Measurements from ENCODE around the gene CLDN4. TPM values are rescaled to one million over a fixed set of nuclear protein-coding genes. Genes with fewer than 3 reads are reported as not detected.

CLDN4 gene
- total RNA-seq, 1 donor from 2014 or later: not detected

- Mint-ChIP-seq H3K4me3 (ENCODE audit: low read depth) (no peak overlapping the region), H3K27ac (no peak overlapping the region), H3K4me1 (ENCODE audit: low read depth) (no peaks in the 10 kb centered on the region), H3K9me3 (no peaks in the 10 kb centered on the region), H3K36me3 (ENCODE audit: low read depth) (no peaks in the 10 kb centered on the region), H3K27me3 (ENCODE audit: low read depth) (no peaks in the 10 kb centered on the region)
- intact Hi-C loops (cut with micrococcal nuclease): no loop called here
- no peak for DNase-seq (ENCODE audit: low spot score)
Observed at GRCh38 chr7:73872056-73872908, 41.5 kb downstream of the CLDN4 start.

GRCh38 chr7:73876361-73876760 lies 45.6 kb downstream of the CLDN4 start:
- Mint-ChIP-seq H3K36me3 (ENCODE audit: low read depth) (no peaks in the 10 kb centered on the region), H3K27ac (no peak overlapping the region), H3K9me3 (no peaks in the 10 kb centered on the region), H3K4me3 (ENCODE audit: low read depth) (no peak overlapping the region), H3K27me3 (ENCODE audit: low read depth) (no peaks in the 10 kb centered on the region), H3K4me1 (ENCODE audit: low read depth) (no peaks in the 10 kb centered on the region)
- intact Hi-C loops (cut with micrococcal nuclease): no loop called here
- DNase-seq (ENCODE audit: low spot score): no peak

DNA sequence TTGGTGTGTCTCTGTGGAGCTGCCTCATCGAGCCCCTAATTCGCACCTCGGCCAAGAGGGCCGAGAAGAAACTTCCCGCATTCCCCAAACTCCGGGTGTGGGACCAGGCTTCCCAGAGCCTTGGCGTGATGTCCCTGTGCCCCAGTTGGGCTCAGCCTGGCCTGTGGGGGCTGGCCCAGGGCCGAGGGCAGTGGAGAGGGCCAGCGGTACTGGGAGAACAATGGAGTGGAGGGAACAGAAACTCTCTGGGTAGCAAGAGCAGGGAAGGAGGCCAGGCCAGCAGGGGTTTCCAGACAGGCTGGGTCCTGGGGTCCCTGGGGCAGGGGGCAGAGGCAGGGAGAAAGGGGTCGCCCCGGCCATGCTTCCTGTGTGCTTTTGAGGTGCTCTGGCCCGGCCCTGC lies 46.2 kb downstream of the CLDN4 start:
- no peak overlapping the region for H3K4me3 Mint-ChIP-seq (ENCODE audit: low read depth)

DNA sequence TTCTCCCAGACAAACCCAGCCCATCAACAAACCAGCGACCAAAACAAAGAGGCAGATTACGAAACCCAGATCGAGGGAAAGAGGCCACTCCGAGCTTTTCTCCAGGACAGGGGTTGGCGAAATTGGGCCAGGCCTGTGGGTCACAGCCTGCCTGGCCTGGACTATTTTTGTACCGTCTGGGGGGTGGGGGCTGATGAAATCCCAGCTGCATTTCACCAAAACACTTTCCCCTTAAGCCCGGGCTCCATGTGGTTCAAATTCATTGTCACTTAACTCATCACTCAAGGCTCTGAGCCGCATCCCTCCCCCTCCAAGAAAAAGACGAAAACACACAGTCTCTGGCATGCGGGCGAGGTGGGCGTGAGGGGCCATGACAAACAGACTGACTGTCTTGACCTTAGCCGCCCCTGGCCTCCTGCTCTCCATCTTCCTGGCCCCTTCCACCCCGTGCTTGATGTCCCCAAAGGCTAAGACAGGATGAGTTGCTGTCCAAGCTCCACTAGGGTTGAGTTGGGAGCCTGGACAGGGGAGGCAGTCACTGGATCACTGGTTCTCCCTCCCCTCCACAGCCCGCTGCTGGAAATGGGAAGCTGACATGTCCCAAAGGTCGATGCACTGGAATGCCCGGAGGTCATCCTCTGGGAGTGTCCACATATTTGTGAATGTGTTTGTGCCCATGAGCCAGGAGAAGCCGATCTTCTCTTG lies 49.3 kb downstream of the CLDN4 start:
- Mint-ChIP-seq H3K27me3 (ENCODE audit: low read depth) (no peaks in the 10 kb centered on the region), H3K4me3 (ENCODE audit: low read depth) (no peak overlapping the region), H3K4me1 (ENCODE audit: low read depth) (no peaks in the 10 kb centered on the region), H3K9me3 (no peaks in the 10 kb centered on the region), H3K36me3 (ENCODE audit: low read depth) (no peaks in the 10 kb centered on the region), H3K27ac (no peak overlapping the region)
- no peak for DNase-seq (ENCODE audit: low spot score)
- intact Hi-C loops (cut with micrococcal nuclease): no loop called here

More for the DNA sequence above, 46.2 kb downstream of the CLDN4 start:
- no peaks in the 10 kb centered on the region for H3K36me3 Mint-ChIP-seq (ENCODE audit: low read depth)
- no peak overlapping the region for H3K27ac Mint-ChIP-seq
- no peaks in the 10 kb centered on the region for H3K4me1 Mint-ChIP-seq (ENCODE audit: low read depth)
- DNase-seq (ENCODE audit: low spot score): no peak
- no peaks in the 10 kb centered on the region for H3K27me3 Mint-ChIP-seq (ENCODE audit: low read depth)
- H3K9me3 Mint-ChIP-seq: no peaks in the 10 kb centered on the region
- intact Hi-C loops (cut with micrococcal nuclease): no loop called here

GRCh38 chr7:73880755-73881328 lies 50.0 kb downstream of the CLDN4 start:
- peaks cover under 1% of the 10 kb centered on the region for H3K27me3 Mint-ChIP-seq (ENCODE audit: low read depth)
- H3K9me3 Mint-ChIP-seq: no peaks in the 10 kb centered on the region
- no peak for DNase-seq (ENCODE audit: low spot score)
- intact Hi-C loops (cut with micrococcal nuclease): no loop called here
- H3K4me3 Mint-ChIP-seq (ENCODE audit: low read depth): no peak overlapping the region
- no peak overlapping the region for H3K27ac Mint-ChIP-seq
- no peaks in the 10 kb centered on the region for H3K36me3 Mint-ChIP-seq (ENCODE audit: low read depth)
- H3K4me1 Mint-ChIP-seq (ENCODE audit: low read depth): no peaks in the 10 kb centered on the region

- no peak overlapping the region for H3K4me3 Mint-ChIP-seq (ENCODE audit: low read depth)
- H3K27me3 Mint-ChIP-seq (ENCODE audit: low read depth): peaks cover 4% of the 10 kb centered on the region
- H3K36me3 Mint-ChIP-seq (ENCODE audit: low read depth): no peaks in the 10 kb centered on the region
- intact Hi-C loops (cut with micrococcal nuclease): no loop called here
- H3K9me3 Mint-ChIP-seq: no peaks in the 10 kb centered on the region
- no peak for DNase-seq (ENCODE audit: low spot score)
- no peak overlapping the region for H3K27ac Mint-ChIP-seq
- no peaks in the 10 kb centered on the region for H3K4me1 Mint-ChIP-seq (ENCODE audit: low read depth)
Observed at GRCh38 chr7:73881352-73882046, 50.7 kb downstream of the CLDN4 start.

- Mint-ChIP-seq H3K4me3 (ENCODE audit: low read depth) (no peak overlapping the region), H3K27me3 (ENCODE audit: low read depth) (peaks cover 4% of the 10 kb centered on the region), H3K9me3 (no peaks in the 10 kb centered on the region), H3K27ac (no peak overlapping the region), H3K4me1 (ENCODE audit: low read depth) (no peaks in the 10 kb centered on the region), H3K36me3 (ENCODE audit: low read depth) (no peaks in the 10 kb centered on the region)
- intact Hi-C loops (cut with micrococcal nuclease): no loop called here
- no peak for DNase-seq (ENCODE audit: low spot score)
Observed at GRCh38 chr7:73882047-73882402, 51.2 kb downstream of the CLDN4 start.

Other genes with a start within 250 kb of the CLDN4 start
- not detected in 2 replicates for gene MLXIPL, start 206.5 kb upstream of the CLDN4 start, total RNA-seq
- gene VPS37D, start 163.2 kb upstream of the CLDN4 start, total RNA-seq: 0.30 and 0.34 TPM in 2 replicates
- 9.2 TPM in 2 replicates for gene DNAJC30, start 147.5 kb upstream of the CLDN4 start, total RNA-seq
- gene BUD23, start 147.4 kb upstream of the CLDN4 start, total RNA-seq: 96.0 and 109 TPM in 2 replicates
- 17.2 and 17.6 TPM in 2 replicates for gene STX1A, start 111.3 kb upstream of the CLDN4 start, total RNA-seq
- 17.3 and 18.2 TPM in 2 replicates for gene ABHD11, start 92.2 kb upstream of the CLDN4 start, total RNA-seq
- gene CLDN3, start 60.7 kb upstream of the CLDN4 start, total RNA-seq: not detected in 2 replicates
- 0.90 and 0.94 TPM in 2 replicates for gene METTL27, start 11.5 kb downstream of the CLDN4 start, total RNA-seq
- gene TMEM270, start 30.2 kb downstream of the CLDN4 start, total RNA-seq: not detected in 2 replicates
- not detected in 2 replicates for gene ELN, start 197.2 kb downstream of the CLDN4 start, total RNA-seq